Nephron progenitor cell (in vitro differentiated cells): Measurements from ENCODE around the gene LPP.

Experiments used
- DNase-seq: peaks from one replicate; pipeline ENCODE4 v3.0.0; 2021
- H3K27ac Mint-ChIP-seq: 2 replicates; pipeline ENCODE4 v1.8.0; 2021; ENCODE audit warnings: mild to moderate bottlenecking, moderate library complexity, mixed read lengths
- H3K27me3 Mint-ChIP-seq: 2 replicates; pipeline ENCODE4 v1.8.0; 2021; ENCODE audit warnings: mild to moderate bottlenecking, low read depth, mixed read lengths; ENCODE audit not compliant: poor library complexity
- H3K36me3 Mint-ChIP-seq: 2 replicates; pipeline ENCODE4 v1.8.0; 2021; ENCODE audit warnings: low read depth, mixed read lengths
- H3K4me1 Mint-ChIP-seq: 2 replicates; pipeline ENCODE4 v1.8.0; 2021; ENCODE audit warnings: mixed read lengths
- H3K4me3 Mint-ChIP-seq: 2 replicates; pipeline ENCODE4 v1.8.0; 2021; ENCODE audit warnings: mild to moderate bottlenecking, moderate library complexity, mixed read lengths
- H3K9me3 Mint-ChIP-seq: 2 replicates; pipeline ENCODE4 v1.8.0; 2021; ENCODE audit warnings: mild to moderate bottlenecking, moderate library complexity, mixed read lengths
- TF ChIP-seq, protein P1 (sequence below): fragments of 200-600 bp; sonication (generic); IDR thresholded peaks from 2 replicates; pipeline ENCODE4 v1.5.0; 2021; ENCODE audit warnings: antibody characterized with exemption

Gene LPP

DNA sequence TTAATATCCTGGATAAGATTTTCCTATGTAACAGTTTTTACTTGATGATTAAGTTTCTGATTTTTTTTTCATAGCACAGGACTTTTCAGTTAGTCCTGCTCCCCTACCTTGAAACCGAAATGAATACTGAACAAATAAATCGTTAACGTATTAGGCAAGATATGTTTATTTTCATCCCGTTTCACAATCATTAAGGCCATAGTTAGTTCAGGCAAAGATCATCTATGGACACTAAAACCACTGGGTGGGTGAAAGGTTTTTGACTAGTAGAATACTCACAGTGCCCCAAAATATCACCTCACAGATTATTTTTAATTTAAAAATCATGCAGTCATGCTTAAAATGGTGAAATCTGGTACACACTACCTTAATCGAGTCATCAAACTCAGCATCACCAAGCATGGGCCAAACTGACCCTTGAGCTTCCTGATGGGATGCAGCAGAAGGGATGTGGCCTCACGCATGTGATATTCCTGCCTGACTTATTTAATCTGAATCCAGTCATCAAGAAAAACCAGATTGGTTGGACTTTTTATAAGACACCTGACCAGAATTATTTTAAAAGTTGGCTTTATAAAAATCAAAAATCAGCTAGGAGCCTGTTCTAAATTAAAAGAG lies 365.0 kb downstream of the LPP start:
- H3K9me3 Mint-ChIP-seq, result peaks cover 5% of the 10 kb centered on the region
- H3K4me1 Mint-ChIP-seq, result peaks cover 10% of the 10 kb centered on the region
- no peaks in the 10 kb centered on the region for H3K27me3 Mint-ChIP-seq
- no peak overlapping the region for H3K4me3 Mint-ChIP-seq
- no peak overlapping the region for H3K27ac Mint-ChIP-seq
- no peak for DNase-seq
- peaks cover 6% of the 10 kb centered on the region for H3K36me3 Mint-ChIP-seq
- TF ChIP-seq, protein P1, sequence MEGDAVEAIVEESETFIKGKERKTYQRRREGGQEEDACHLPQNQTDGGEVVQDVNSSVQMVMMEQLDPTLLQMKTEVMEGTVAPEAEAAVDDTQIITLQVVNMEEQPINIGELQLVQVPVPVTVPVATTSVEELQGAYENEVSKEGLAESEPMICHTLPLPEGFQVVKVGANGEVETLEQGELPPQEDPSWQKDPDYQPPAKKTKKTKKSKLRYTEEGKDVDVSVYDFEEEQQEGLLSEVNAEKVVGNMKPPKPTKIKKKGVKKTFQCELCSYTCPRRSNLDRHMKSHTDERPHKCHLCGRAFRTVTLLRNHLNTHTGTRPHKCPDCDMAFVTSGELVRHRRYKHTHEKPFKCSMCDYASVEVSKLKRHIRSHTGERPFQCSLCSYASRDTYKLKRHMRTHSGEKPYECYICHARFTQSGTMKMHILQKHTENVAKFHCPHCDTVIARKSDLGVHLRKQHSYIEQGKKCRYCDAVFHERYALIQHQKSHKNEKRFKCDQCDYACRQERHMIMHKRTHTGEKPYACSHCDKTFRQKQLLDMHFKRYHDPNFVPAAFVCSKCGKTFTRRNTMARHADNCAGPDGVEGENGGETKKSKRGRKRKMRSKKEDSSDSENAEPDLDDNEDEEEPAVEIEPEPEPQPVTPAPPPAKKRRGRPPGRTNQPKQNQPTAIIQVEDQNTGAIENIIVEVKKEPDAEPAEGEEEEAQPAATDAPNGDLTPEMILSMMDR, result no peak

DNA sequence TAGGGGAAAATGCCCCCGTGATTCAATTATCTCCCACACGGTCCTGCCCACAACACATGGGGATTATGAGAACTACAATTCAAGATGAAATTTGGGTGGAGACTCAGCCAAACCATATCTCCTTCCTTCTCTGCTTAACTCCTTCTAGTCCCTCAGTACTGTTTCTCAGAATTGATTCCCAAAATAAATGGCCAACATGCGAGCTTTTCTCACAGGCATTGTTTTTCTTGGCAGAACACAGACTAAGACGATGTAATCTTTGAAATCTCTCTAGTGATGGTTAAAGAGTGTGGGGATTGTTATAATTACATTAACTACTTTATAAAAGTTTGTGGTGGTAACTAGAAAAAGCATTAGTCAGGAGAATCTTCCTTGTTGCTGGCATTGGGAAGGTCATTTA lies 366.5 kb downstream of the LPP start:
- Mint-ChIP-seq H3K27me3 (no peaks in the 10 kb centered on the region), H3K36me3 (peaks cover 17% of the 10 kb centered on the region), H3K9me3 (peaks cover 5% of the 10 kb centered on the region), H3K27ac (no peak overlapping the region), H3K4me3 (no peak overlapping the region), H3K4me1 (peaks cover 18% of the 10 kb centered on the region)
- DNase-seq, result no peak
- TF ChIP-seq, protein P1, result no peak

DNA sequence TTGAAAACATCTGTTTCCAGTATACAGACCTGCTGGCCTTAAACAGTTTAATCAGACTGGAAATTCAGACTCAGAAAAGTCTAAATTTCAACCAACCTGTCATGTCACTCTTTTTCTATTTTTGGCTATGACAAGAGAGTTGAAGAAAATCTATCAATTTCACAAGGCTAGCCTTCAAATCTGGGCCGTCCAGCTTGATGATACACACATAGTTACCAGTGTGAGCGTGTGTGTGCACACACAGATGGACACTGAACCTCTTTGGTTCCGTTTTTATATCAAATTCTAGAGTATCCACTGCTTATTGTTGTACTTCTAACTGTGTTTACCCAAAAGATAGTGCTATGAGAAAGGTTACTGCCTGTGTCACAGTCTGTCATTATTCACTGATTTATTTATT lies 368.2 kb downstream of the LPP start:
- Mint-ChIP-seq H3K27me3 (no peaks in the 10 kb centered on the region), H3K4me1 (peaks cover 22% of the 10 kb centered on the region), H3K27ac (no peak overlapping the region), H3K4me3 (no peak overlapping the region), H3K36me3 (peaks cover 32% of the 10 kb centered on the region), H3K9me3 (peaks cover 5% of the 10 kb centered on the region)
- DNase-seq, result no peak
- TF ChIP-seq, protein P1, result no peak

DNA sequence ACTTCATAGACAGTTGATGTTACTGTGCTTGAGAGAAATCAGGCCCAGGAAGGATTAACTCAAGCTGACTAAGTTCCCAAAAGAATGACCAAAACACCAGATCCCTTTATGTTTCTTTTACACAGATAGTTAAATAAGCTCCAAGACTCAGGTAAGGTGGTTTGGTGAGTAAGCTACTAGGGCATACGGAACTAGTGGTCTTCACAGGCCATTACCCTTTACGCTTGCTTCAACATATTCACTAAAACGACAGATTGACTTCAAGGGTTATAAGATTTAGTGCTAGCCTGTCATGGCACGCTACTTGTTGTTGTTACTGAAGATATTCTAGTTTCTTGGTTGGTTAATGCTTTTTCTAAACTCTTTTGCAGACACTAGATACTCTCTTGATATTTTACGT lies 369.3 kb downstream of the LPP start:
- H3K36me3 Mint-ChIP-seq, result peaks cover 26% of the 10 kb centered on the region
- no peak for DNase-seq
- TF ChIP-seq, protein P1, result no peak
- no peaks in the 10 kb centered on the region for H3K27me3 Mint-ChIP-seq
- H3K9me3 Mint-ChIP-seq, result no peaks in the 10 kb centered on the region
- H3K4me1 Mint-ChIP-seq, result peaks cover 22% of the 10 kb centered on the region
- H3K4me3 Mint-ChIP-seq, result no peak overlapping the region
- H3K27ac Mint-ChIP-seq, result no peak overlapping the region

DNA sequence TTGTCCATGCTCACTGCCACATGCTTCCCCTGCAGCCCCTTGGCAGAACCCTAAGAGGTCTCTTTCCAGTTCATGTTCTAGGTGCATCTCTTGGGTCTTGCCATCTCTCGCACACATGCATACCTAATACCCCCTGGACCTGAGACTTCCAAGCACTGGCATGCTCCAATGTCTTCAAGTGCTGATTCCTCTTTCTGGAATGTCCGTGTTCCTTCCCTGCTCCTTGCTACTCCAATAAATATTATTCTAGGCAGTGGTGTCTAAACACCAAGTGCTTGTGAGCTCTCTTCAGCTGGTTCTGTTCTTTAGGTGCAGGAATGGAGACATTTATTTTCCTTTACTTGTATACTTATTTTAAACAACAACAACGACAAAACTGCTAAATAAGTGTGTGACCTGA lies 370.1 kb downstream of the LPP start:
- Mint-ChIP-seq H3K4me3 (no peak overlapping the region), H3K36me3 (peaks cover 26% of the 10 kb centered on the region), H3K4me1 (peaks cover 22% of the 10 kb centered on the region), H3K9me3 (no peaks in the 10 kb centered on the region), H3K27ac (peak overlapping the region; percentile 87), H3K27me3 (no peaks in the 10 kb centered on the region)
- TF ChIP-seq, protein P1, result no peak
- no peak for DNase-seq

DNA sequence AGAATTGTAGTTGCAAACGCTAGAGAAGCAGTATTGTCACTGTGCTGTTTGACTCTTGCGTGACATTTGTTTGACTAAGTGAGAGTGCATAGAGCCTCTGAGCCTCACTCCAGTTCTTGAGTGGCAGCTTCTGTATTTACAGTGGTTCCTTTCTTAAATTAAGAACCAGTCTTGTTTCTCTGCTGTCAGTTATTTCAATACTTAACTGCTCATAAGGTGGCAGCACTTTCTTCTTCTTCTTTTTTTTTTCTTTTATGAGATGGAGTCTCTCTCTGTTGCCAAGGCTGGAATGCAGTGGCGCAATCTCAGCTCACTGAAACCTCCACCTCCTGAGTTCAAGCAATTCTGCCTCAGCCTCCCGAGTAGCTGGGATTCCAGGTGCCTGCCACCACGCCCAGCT lies 372.1 kb downstream of the LPP start:
- no peak overlapping the region for H3K27ac Mint-ChIP-seq
- no peak overlapping the region for H3K4me3 Mint-ChIP-seq
- peaks cover 26% of the 10 kb centered on the region for H3K36me3 Mint-ChIP-seq
- H3K4me1 Mint-ChIP-seq, result peaks cover 22% of the 10 kb centered on the region
- no peak for DNase-seq
- H3K27me3 Mint-ChIP-seq, result no peaks in the 10 kb centered on the region
- no peaks in the 10 kb centered on the region for H3K9me3 Mint-ChIP-seq
- TF ChIP-seq, protein P1, result no peak
